ENCODE results near the gene DYNLT2B. TPM values are rescaled to one million over a fixed set of nuclear protein-coding genes. Genes with fewer than 3 reads are reported as not detected.

The DYNLT2B gene
- polyA plus RNA-seq, 1 donor from 2014 or later = 276 TPM

GRCh38 chr3:196351541-196351940 lies 33.5 kb upstream of the DYNLT2B start:
- H3K27ac ChIP-seq (ENCODE audit: low read length) = no peak overlapping the region
- no peaks in the 10 kb centered on the region for H3K9me2 ChIP-seq (ENCODE audit: insufficient read depth, low read length)
- H3K9ac ChIP-seq (ENCODE audit: low read length) = no peak overlapping the region

GRCh38 chr3:196350067-196350466 lies 32.0 kb upstream of the DYNLT2B start:
- Histone ChIP-seq H3K9me3 (ENCODE audit: low read length) (peaks cover 4% of the 10 kb centered on the region), H2AFZ (ENCODE audit: low read depth, low read length) (no peak overlapping the region), H3K4me2 (ENCODE audit: low read length) (no peak overlapping the region), H3F3A (ENCODE audit: insufficient read depth, low read length, poor library complexity, severe bottlenecking) (no peaks in the 10 kb centered on the region), H3K9ac (ENCODE audit: low read length) (no peak overlapping the region), H3K36me3 (ENCODE audit: insufficient read depth, low read length) (peaks cover 3% of the 10 kb centered on the region), H3K4me3 (ENCODE audit: low read length) (no peak overlapping the region), H4K20me1 (ENCODE audit: insufficient read depth) (no peaks in the 10 kb centered on the region), H3K79me2 (replicated peaks; ENCODE audit: insufficient read depth, low read length) (no peaks in the 10 kb centered on the region), H3K9me2 (ENCODE audit: insufficient read depth, low read length) (no peaks in the 10 kb centered on the region), H3K27me3 (ENCODE audit: insufficient read depth, low read depth, low read length) (no peaks in the 10 kb centered on the region), H3K27ac (ENCODE audit: low read length) (no peak overlapping the region)
- no peak for TF ChIP-seq EZH2 (IDR thresholded peaks at IDR 0.05; ENCODE audit: borderline replicate concordance, insufficient read depth, low read length, poor library complexity, severe bottlenecking)
- TF ChIP-seq RAD21 (conservative IDR thresholded peaks at IDR 0.05) = no peak
- no peak for TF ChIP-seq POLR2AphosphoS5 (IDR thresholded peaks at IDR 0.05)

More at GRCh38 chr3:196351541-196351940, 33.5 kb upstream of the DYNLT2B start:
- Histone ChIP-seq H2AFZ (ENCODE audit: low read depth, low read length) (no peak overlapping the region), H3K27me3 (ENCODE audit: insufficient read depth, low read depth, low read length) (no peaks in the 10 kb centered on the region), H3K9me3 (ENCODE audit: low read length) (peaks cover 4% of the 10 kb centered on the region), H3K4me2 (ENCODE audit: low read length) (no peak overlapping the region), H4K20me1 (ENCODE audit: insufficient read depth) (no peaks in the 10 kb centered on the region), H3K36me3 (ENCODE audit: insufficient read depth, low read length) (peaks cover 6% of the 10 kb centered on the region), H3F3A (ENCODE audit: insufficient read depth, low read length, poor library complexity, severe bottlenecking) (no peaks in the 10 kb centered on the region), H3K79me2 (replicated peaks; ENCODE audit: insufficient read depth, low read length) (no peaks in the 10 kb centered on the region), H3K4me3 (ENCODE audit: low read length) (no peak overlapping the region)
- TF ChIP-seq RAD21 (conservative IDR thresholded peaks at IDR 0.05) = no peak
- TF ChIP-seq REST (IDR thresholded peaks at IDR 0.05; ENCODE audit: borderline replicate concordance) = no peak
- TF ChIP-seq MXI1 (conservative IDR thresholded peaks at IDR 0.05; ENCODE audit: poor library complexity, severe bottlenecking) = no peak
- no peak for TF ChIP-seq SMC3 (conservative IDR thresholded peaks at IDR 0.05; ENCODE audit: poor library complexity)
- TF ChIP-seq TAF1 (IDR thresholded peaks at IDR 0.05; ENCODE audit: low read depth) = no peak
- no peak for TF ChIP-seq EP300 (conservative IDR thresholded peaks at IDR 0.05; ENCODE audit: poor library complexity, severe bottlenecking)
- no peak for TF ChIP-seq CTCF (IDR thresholded peaks at IDR 0.05; ENCODE audit: poor library complexity, severe bottlenecking)
- no peak for TF ChIP-seq EZH2 (IDR thresholded peaks at IDR 0.05; ENCODE audit: borderline replicate concordance, insufficient read depth, low read length, poor library complexity, severe bottlenecking)
- TF ChIP-seq POLR2AphosphoS5 (IDR thresholded peaks at IDR 0.05) = no peak
